GM12891 (cell line): ENCODE data around the gene ZNHIT2.
A peak's percentile ranks its signal among the peaks of the same experiment; 100 is the strongest.

Experiments used
- POLR2A ChIP-seq: IDR thresholded peaks from 2 replicates; pipeline ENCODE4 v1.6.1; 2011; ENCODE audit warnings: low read depth, low read length, control low read depth
- POLR2AphosphoS5 ChIP-seq: IDR thresholded peaks from 2 replicates; pipeline ENCODE4 v1.6.1; 2011; ENCODE audit warnings: low read depth, low read length, control low read depth
- SPI1 ChIP-seq: IDR thresholded peaks from 2 replicates; pipeline ENCODE4 v1.6.1; 2011; ENCODE audit warnings: low read depth, low read length, control low read depth
- TAF1 ChIP-seq: IDR thresholded peaks from 2 replicates; pipeline ENCODE4 v1.6.1; 2011; ENCODE audit warnings: low read depth, low read length, control low read depth

DNA sequence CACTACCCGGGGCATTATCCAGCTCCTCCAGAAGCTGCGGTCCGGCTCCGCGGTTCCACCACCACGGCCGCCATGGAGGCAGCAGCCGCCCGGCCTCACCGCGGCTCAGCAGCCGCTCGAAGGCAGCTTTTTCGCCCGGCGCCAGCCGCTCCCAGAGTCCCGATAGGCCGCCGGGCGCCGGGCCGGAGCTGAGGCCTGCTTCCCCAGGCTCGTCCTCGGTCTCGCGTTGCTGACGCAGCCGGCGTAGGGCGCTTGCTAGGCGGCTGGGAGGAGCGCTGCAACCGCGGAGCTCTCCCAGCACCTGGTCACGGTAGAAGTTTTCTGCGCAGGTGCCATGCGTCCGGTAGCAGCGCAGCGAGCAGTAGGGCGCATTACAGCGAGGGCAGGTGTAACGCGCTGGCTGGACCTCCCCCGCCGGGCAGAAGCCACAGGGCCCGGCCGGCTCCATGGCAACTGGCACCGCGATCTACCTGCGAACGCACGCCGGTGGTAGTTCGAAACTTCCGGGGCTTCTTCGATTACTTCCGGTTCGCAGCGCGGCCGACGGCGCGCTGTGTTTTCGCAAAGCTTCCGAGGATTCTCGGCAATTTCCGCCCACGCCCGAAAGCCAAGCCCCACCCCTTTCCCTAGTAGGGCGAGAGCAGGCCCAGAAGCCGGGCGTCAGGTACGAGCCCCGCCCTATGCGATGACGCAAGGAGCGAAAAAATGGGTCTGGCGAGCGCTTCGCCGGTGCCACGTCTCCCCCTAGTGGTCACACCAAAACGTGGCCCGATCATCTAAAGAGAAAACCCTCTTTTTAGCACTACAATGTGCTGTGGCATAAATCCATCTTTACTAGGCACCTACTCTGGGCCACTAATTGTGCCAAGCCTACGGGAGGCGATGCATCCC, at the start of gene ZNHIT2:
- TF ChIP-seq POLR2A = peak; percentile 95
- peak; percentile 96 for TF ChIP-seq POLR2AphosphoS5
- TF ChIP-seq TAF1 = peak; percentile 60
- TF ChIP-seq SPI1 = no peak
